Measurements from ENCODE around the gene TNNT1.
"Not testable (repeated sequence)": the region's sequence is repeated elsewhere in the genome, so short reads cannot be mapped to it uniquely, and the experiment has no call there.

TNNT1 gene

GRCh38 chr19:55136399-55137102, 12.5 kb downstream of the TNNT1 start:
- DNase-seq, result no peak

- no peak for DNase-seq
Observed at GRCh38 chr19:55134736-55135135, 14.3 kb downstream of the TNNT1 start.

- no peak for DNase-seq
Observed at GRCh38 chr19:55133639-55134444, 15.2 kb downstream of the TNNT1 start.

- no peak for DNase-seq
Observed at GRCh38 chr19:55132453-55133129, 16.4 kb downstream of the TNNT1 start.

GRCh38 chr19:55131421-55131820, 17.6 kb downstream of the TNNT1 start:
- no peak for DNase-seq

- no peak for DNase-seq
Observed at GRCh38 chr19:55119053-55119452, 30.0 kb downstream of the TNNT1 start.

GRCh38 chr19:55118401-55118991, 30.5 kb downstream of the TNNT1 start:
- DNase-seq, result no peak

GRCh38 chr19:55117663-55118391, 31.2 kb downstream of the TNNT1 start:
- peak; percentile 99 for DNase-seq

GRCh38 chr19:55116859-55117662, 31.9 kb downstream of the TNNT1 start, which contains the start of gene PPP1R12C:
TSS of gene PPP1R12C (minus strand) at chr19:55117637. CDS start at chr19:55117543, 94 bp downstream.
- DNase-seq, result no peak

- peak; percentile 25 for DNase-seq
Observed at GRCh38 chr19:55116232-55116858, 32.7 kb downstream of the TNNT1 start.

GRCh38 chr19:55115446-55116065, 33.5 kb downstream of the TNNT1 start:
- no peak for DNase-seq

GRCh38 chr19:55114566-55115145, 34.4 kb downstream of the TNNT1 start:
- DNase-seq, result no peak

- DNase-seq, result no peak
Observed at GRCh38 chr19:55113570-55114039, 35.4 kb downstream of the TNNT1 start.

- no peak for DNase-seq
Observed at GRCh38 chr19:55112777-55113569, 36.0 kb downstream of the TNNT1 start.

GRCh38 chr19:55112246-55112776, 36.7 kb downstream of the TNNT1 start:
- DNase-seq, result no peak

- no peak for DNase-seq
Observed at GRCh38 chr19:55111238-55111831, 37.7 kb downstream of the TNNT1 start.

- no peak for DNase-seq
Observed at GRCh38 chr19:55109527-55110291, 39.3 kb downstream of the TNNT1 start.

- DNase-seq, result not testable (repeated sequence)
Observed at GRCh38 chr19:55107252-55107651, 41.8 kb downstream of the TNNT1 start.

Measured in NCI-H1105 treated with DMSO at 0.1 percent for 48 hours (cell line).